Limb (tissue), 2 donors: ENCODE measurements around the gene MAP1LC3A.

ENCODE experiments used
- DNase-seq, 2 donors: peaks; one replicate each; pipeline ENCODE4 v3.0.0-alpha.2; 2016; ENCODE audit errors: extremely low spot score in 2 of 2

MAP1LC3A gene

GRCh38 chr20:34574861-34575260 is 16.3 kb downstream of the MAP1LC3A start:
- DNase-seq, result no peak

GRCh38 chr20:34575271-34575670 is 16.8 kb downstream of the MAP1LC3A start:
- DNase-seq, result no peak

GRCh38 chr20:34575756-34576155 is 17.2 kb downstream of the MAP1LC3A start:
- DNase-seq, result no peak

- no peak for DNase-seq
Measured at GRCh38 chr20:34577061-34577460, 18.5 kb downstream of the MAP1LC3A start.

- no peak for DNase-seq
Measured at GRCh38 chr20:34578025-34578424, 19.5 kb downstream of the MAP1LC3A start.

GRCh38 chr20:34578521-34578920 is 20.0 kb downstream of the MAP1LC3A start:
- DNase-seq, result no peak

- DNase-seq, result no peak
Measured at GRCh38 chr20:34579191-34579978, 20.9 kb downstream of the MAP1LC3A start.

GRCh38 chr20:34579979-34580940 is 21.7 kb downstream of the MAP1LC3A start:
- DNase-seq, result no peak

GRCh38 chr20:34581341-34582184 is 23.0 kb downstream of the MAP1LC3A start:
- DNase-seq, result no peak

- DNase-seq, result no peak
Measured at GRCh38 chr20:34582221-34582620, 23.7 kb downstream of the MAP1LC3A start.

GRCh38 chr20:34582911-34583310 is 24.4 kb downstream of the MAP1LC3A start:
- DNase-seq, result no peak

- no peak for DNase-seq
Measured at GRCh38 chr20:34583544-34583943, 25.0 kb downstream of the MAP1LC3A start.

- no peak for DNase-seq
Measured at GRCh38 chr20:34585019-34585418, 26.5 kb downstream of the MAP1LC3A start.

GRCh38 chr20:34586488-34587163 is 28.1 kb downstream of the MAP1LC3A start:
- DNase-seq, result no peak

GRCh38 chr20:34595377-34596184 is 37.1 kb downstream of the MAP1LC3A start:
- DNase-seq, result no peak

GRCh38 chr20:34600892-34601653 is 42.6 kb downstream of the MAP1LC3A start:
- no peak for DNase-seq

- DNase-seq, result peak in 1 of 2 donors; percentile 36
Measured at GRCh38 chr20:34604980-34605788, 46.7 kb downstream of the MAP1LC3A start.

- no peak for DNase-seq
Measured at GRCh38 chr20:34607066-34607465, 48.5 kb downstream of the MAP1LC3A start.
